Measurements from ENCODE around the gene ECE1.
"Not testable (repeated sequence)": the region's sequence is repeated elsewhere in the genome, so short reads cannot be mapped to it uniquely, and the experiment has no call there.

Gene ECE1

GRCh38 chr1:21232044-21232443 lies 58.2 kb downstream of the ECE1 start:
- no peak for DNase-seq (ENCODE audit: low read depth in 1 of 2, low spot score in 1 of 2)

GRCh38 chr1:21229246-21230000 lies 60.8 kb downstream of the ECE1 start:
- DNase-seq (ENCODE audit: low read depth in 1 of 2, low spot score in 1 of 2) = no peak

GRCh38 chr1:21228224-21228623 lies 62.0 kb downstream of the ECE1 start:
- DNase-seq (ENCODE audit: low read depth in 1 of 2, low spot score in 1 of 2) = not testable (repeated sequence)

- DNase-seq (ENCODE audit: low read depth in 1 of 2, low spot score in 1 of 2) = no peak
These were observed 65.2 kb downstream of the ECE1 start for GRCh38 chr1:21225065-21225464.

- DNase-seq (ENCODE audit: low read depth in 1 of 2, low spot score in 1 of 2) = no peak
These were observed 69.4 kb downstream of the ECE1 start for GRCh38 chr1:21220815-21221214.

GRCh38 chr1:21219674-21220073 lies 70.6 kb downstream of the ECE1 start:
- DNase-seq (ENCODE audit: low read depth in 1 of 2, low spot score in 1 of 2) = no peak

GRCh38 chr1:21217812-21218596 lies 72.3 kb downstream of the ECE1 start:
- DNase-seq (ENCODE audit: low read depth in 1 of 2, low spot score in 1 of 2) = peak in 1 of 2 donors; percentile 8

- DNase-seq (ENCODE audit: low read depth in 1 of 2, low spot score in 1 of 2) = peak; percentile 42 to 47
These were observed 73.1 kb downstream of the ECE1 start for GRCh38 chr1:21216835-21217811.

GRCh38 chr1:21212126-21212525 lies 78.1 kb downstream of the ECE1 start:
- no peak for DNase-seq (ENCODE audit: low read depth in 1 of 2, low spot score in 1 of 2)

GRCh38 chr1:21208137-21208700 lies 82.0 kb downstream of the ECE1 start:
- DNase-seq (ENCODE audit: low read depth in 1 of 2, low spot score in 1 of 2) = not testable (repeated sequence)

- no peak for DNase-seq (ENCODE audit: low read depth in 1 of 2, low spot score in 1 of 2)
These were observed 84.1 kb downstream of the ECE1 start for GRCh38 chr1:21206117-21206516.

- no peak for DNase-seq (ENCODE audit: low read depth in 1 of 2, low spot score in 1 of 2)
These were observed 84.8 kb downstream of the ECE1 start for GRCh38 chr1:21205416-21205815.

- no peak for DNase-seq (ENCODE audit: low read depth in 1 of 2, low spot score in 1 of 2)
These were observed 88.6 kb downstream of the ECE1 start for GRCh38 chr1:21201650-21202049.

- DNase-seq (ENCODE audit: low read depth in 1 of 2, low spot score in 1 of 2) = not testable (repeated sequence)
These were observed 89.0 kb downstream of the ECE1 start for GRCh38 chr1:21201238-21201637.

- no peak for DNase-seq (ENCODE audit: low read depth in 1 of 2, low spot score in 1 of 2)
These were observed 89.5 kb downstream of the ECE1 start for GRCh38 chr1:21200767-21201166.

GRCh38 chr1:21198929-21199328 lies 91.3 kb downstream of the ECE1 start:
- DNase-seq (ENCODE audit: low read depth in 1 of 2, low spot score in 1 of 2) = no peak

- no peak for DNase-seq (ENCODE audit: low read depth in 1 of 2, low spot score in 1 of 2)
These were observed 97.4 kb downstream of the ECE1 start for GRCh38 chr1:21192871-21193270.

GRCh38 chr1:21192284-21192683 lies 98.0 kb downstream of the ECE1 start:
- no peak for DNase-seq (ENCODE audit: low read depth in 1 of 2, low spot score in 1 of 2)

GRCh38 chr1:21190771-21191170 lies 99.5 kb downstream of the ECE1 start:
- not testable (repeated sequence) for DNase-seq (ENCODE audit: low read depth in 1 of 2, low spot score in 1 of 2)

GRCh38 chr1:21189906-21190500 lies 100.3 kb downstream of the ECE1 start:
- no peak for DNase-seq (ENCODE audit: low read depth in 1 of 2, low spot score in 1 of 2)

GRCh38 chr1:21189421-21189820 lies 100.8 kb downstream of the ECE1 start:
- no peak for DNase-seq (ENCODE audit: low read depth in 1 of 2, low spot score in 1 of 2)

All from activated T-helper 1 cell treated with anti-CD3 and anti-CD28 coated beads, Interleukin-2, amount 50 U/mL, for 16 hours (primary cell).